IgD-negative memory B cell (primary cell): Measurements from ENCODE around the gene SEMA3D. TPM values are rescaled to one million over a fixed set of nuclear protein-coding genes. Genes with fewer than 3 reads are reported as not detected.

Experiments used
- H3K27ac Mint-ChIP-seq, 3 donors: one replicate each; pipeline ENCODE4 v1.8.0; 2020 to 2022; ENCODE audit warnings: mild to moderate bottlenecking in 3 of 3, mixed read lengths in 3 of 3, moderate library complexity in 1 of 3
- H3K27me3 Mint-ChIP-seq: one replicate; pipeline ENCODE4 v1.8.0; 2021; ENCODE audit warnings: mixed read lengths
- H3K36me3 Mint-ChIP-seq: one replicate; pipeline ENCODE4 v1.8.0; 2020; ENCODE audit warnings: mild to moderate bottlenecking, mixed read lengths
- H3K4me1 Mint-ChIP-seq, 3 donors: one replicate each; pipeline ENCODE4 v1.8.0; 2020 to 2022; ENCODE audit warnings: mixed read lengths in 3 of 3, mild to moderate bottlenecking in 1 of 3
- H3K4me3 Mint-ChIP-seq, 4 donors: one replicate each; pipeline ENCODE4 v1.8.0; 2020 to 2022; ENCODE audit warnings: mild to moderate bottlenecking in 4 of 4, mixed read lengths in 4 of 4, moderate library complexity in 3 of 4
- H3K9me3 Mint-ChIP-seq, 3 donors: one replicate each; pipeline ENCODE4 v1.8.0; 2020 to 2021; ENCODE audit warnings: mixed read lengths in 3 of 3, mild to moderate bottlenecking in 1 of 3
- polyA plus RNA-seq: library from polyadenylated mRNA; unstranded; fragments of 300-500 nt; fragmentation: Illumina TruSeq; gene quantifications from one replicate; pipeline ENCODE4 v1.2.3, GENCODE V29; 2021

SEMA3D gene
- polyA plus RNA-seq, 1 donor from 2014 or later: not detected

DNA sequence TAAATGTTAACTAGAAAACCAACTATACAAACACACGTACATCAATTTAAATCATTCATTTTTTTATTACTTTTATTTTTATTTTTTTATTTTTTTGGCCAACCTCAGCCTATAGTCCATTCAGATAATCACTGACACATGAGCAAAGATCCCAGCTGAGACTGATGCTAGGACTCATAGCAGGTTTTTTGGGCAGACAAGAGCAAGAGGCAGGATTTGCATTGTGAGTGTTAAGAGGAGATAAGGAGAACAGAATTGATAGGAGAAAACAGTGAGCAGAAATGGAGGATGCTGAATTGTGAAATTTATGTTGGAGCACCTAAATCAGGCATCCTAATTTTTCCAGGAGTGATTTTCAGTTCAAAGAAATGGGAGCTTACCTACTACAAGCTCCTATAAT, 240.3 kb downstream of the SEMA3D start:
- Mint-ChIP-seq H3K36me3 (no peaks in the 10 kb centered on the region), H3K9me3 (no peaks in the 10 kb centered on the region), H3K4me1 (no peaks in the 10 kb centered on the region), H3K27ac (no peak overlapping the region), H3K27me3 (no peaks in the 10 kb centered on the region), H3K4me3 (no peak overlapping the region)
